ENCODE data around the gene ZNF518A.

ZNF518A gene

DNA sequence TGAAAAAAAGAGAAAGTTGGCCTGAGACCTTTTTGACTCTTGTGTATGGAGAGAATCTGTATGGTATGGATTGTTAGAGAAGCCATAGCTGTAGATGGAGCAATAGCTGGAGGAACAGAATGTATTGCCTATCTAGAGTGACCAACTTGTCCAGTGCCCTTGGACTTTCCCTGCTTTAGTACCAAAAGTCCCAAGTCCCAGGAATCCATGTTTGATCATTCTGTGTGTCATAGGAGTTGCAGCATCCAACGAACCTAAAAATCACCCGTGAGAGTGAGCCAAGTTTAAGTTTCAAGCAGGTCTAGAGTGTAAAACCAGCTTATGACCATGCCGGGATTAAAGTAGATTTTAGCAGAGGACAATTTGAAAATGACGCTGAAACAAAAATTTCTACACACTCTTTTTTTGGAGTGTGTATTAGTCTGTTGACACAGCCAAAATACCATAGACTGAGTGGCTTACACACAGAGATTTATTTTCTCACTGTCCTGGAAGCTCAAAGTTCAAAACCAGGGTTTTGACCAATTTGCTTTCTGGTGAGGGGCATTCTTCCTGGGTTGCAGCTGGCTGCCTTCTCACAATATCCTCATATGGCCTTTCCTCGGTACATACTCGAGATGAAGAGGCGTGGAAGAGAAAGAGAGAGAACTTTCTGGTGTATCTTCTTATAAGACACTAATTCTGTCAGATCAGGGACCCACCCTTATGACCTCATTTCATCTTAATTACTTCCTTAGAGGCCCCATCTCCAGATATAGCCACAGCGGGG lies 36.9 kb upstream of the ZNF518A start:
- TF ChIP-seq, protein P1, sequence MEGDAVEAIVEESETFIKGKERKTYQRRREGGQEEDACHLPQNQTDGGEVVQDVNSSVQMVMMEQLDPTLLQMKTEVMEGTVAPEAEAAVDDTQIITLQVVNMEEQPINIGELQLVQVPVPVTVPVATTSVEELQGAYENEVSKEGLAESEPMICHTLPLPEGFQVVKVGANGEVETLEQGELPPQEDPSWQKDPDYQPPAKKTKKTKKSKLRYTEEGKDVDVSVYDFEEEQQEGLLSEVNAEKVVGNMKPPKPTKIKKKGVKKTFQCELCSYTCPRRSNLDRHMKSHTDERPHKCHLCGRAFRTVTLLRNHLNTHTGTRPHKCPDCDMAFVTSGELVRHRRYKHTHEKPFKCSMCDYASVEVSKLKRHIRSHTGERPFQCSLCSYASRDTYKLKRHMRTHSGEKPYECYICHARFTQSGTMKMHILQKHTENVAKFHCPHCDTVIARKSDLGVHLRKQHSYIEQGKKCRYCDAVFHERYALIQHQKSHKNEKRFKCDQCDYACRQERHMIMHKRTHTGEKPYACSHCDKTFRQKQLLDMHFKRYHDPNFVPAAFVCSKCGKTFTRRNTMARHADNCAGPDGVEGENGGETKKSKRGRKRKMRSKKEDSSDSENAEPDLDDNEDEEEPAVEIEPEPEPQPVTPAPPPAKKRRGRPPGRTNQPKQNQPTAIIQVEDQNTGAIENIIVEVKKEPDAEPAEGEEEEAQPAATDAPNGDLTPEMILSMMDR (IDR thresholded peaks at IDR 0.05; ENCODE audit: low read depth, low read length) = no peak
- no peak overlapping the region for H3K4me3 ChIP-seq (ENCODE audit: low read depth, low read length)

DNA sequence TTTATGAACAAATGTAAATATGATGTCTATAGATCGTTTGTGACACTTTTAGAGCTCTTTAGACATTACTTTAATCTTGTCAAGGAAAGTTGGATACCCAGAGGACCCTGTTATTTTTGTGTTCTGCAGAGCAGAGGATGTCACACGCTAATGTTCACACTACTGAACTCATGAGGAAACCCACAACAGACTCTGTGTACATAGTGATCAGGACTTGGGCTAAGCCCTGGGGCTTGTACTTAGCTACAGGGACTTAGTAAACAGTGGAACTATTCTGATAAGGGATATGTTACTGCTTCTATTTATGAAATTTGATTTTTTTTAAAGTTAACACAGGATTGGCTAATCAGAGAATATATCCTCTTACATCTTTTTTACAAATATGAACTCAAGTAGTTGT lies 36.1 kb upstream of the ZNF518A start:
- H3K4me3 ChIP-seq (ENCODE audit: low read depth, low read length) = no peak overlapping the region
- TF ChIP-seq, protein P1 (IDR thresholded peaks at IDR 0.05; ENCODE audit: low read depth, low read length) = no peak

DNA sequence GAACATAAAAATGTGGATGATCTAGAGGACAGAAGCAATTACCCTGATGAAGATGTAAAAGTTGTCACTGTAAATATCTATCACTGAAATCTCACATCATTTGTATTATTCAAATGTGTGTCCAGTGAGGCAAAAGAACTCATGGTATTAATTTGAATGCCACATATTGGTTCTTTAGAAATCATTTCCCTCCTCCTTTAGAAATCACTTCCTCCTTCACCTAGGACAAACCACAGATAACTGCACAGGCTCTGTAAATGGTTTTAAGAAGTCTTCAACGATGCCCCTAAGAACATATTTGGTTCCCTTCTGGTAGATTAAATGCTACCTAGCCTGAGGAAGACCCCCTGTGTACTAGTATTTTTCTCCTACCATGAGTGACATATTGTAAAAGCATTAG lies 33.1 kb upstream of the ZNF518A start:
- H3K4me3 ChIP-seq (ENCODE audit: low read depth, low read length) = no peak overlapping the region
- TF ChIP-seq, protein P1 (IDR thresholded peaks at IDR 0.05; ENCODE audit: low read depth, low read length) = no peak

DNA sequence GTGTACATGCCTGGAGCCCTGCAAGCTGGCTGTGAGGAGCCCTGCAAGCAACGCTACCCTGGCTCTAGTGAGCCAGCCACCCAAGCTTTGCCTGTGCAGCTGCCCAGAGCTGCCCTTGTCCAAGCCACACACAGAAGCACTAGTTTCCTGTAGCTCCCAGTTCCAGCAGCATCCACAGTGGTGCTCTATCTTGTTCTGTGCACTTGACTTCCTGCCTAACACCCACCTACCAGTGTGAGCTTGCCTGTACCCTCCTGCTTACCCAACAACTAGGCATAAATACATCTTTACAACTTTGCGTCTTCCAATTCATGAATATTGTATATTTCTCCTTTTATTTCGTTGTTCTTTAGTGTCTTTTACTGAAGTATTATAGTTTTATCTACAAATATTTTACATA lies 32.2 kb upstream of the ZNF518A start:
- TF ChIP-seq, protein P1 (IDR thresholded peaks at IDR 0.05; ENCODE audit: low read depth, low read length) = no peak
- H3K4me3 ChIP-seq (ENCODE audit: low read depth, low read length) = no peak overlapping the region

DNA sequence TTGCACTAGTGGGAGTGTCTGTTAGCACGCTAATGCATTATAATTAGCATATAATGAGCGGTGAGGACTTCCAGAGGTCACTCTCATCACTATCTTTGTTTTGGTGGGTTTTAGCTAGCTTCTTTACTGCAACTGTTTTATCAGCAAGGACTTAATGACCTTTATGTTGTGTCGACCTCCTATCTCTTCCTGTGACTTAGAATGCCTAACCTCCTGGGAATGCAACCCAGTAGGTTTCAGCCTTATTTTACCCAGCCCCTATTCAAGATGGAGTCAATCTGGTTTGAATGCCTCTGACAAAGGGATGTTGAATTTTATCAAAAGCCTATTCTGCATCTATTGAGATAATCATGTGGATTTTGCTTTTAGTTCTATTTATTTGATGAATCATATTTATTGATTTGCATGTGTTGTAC lies 22.5 kb upstream of the ZNF518A start:
- no peak overlapping the region for H3K4me3 ChIP-seq (ENCODE audit: low read depth, low read length)
- TF ChIP-seq, protein P1 (IDR thresholded peaks at IDR 0.05; ENCODE audit: low read depth, low read length) = no peak

DNA sequence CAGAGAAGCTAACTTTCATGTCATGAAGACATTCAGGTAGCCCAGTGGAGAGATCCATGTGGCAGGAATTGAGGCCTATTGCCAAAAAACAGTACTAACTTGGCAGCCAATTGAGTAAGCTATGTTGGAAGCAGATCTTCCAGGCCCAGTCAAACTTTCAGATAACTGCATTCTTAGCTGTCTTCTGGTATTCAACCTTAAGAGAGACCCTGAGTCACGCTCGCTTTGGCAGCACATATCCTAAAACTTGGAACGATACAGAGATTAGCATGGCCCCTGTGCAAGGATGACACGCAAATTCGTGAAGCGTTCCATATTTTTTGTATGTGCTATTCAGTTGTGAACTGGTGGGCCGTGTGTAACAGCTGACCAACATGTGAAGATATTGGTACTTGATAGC lies 17.6 kb upstream of the ZNF518A start:
- TF ChIP-seq, protein P1 (IDR thresholded peaks at IDR 0.05; ENCODE audit: low read depth, low read length) = no peak
- no peak overlapping the region for H3K4me3 ChIP-seq (ENCODE audit: low read depth, low read length)

DNA sequence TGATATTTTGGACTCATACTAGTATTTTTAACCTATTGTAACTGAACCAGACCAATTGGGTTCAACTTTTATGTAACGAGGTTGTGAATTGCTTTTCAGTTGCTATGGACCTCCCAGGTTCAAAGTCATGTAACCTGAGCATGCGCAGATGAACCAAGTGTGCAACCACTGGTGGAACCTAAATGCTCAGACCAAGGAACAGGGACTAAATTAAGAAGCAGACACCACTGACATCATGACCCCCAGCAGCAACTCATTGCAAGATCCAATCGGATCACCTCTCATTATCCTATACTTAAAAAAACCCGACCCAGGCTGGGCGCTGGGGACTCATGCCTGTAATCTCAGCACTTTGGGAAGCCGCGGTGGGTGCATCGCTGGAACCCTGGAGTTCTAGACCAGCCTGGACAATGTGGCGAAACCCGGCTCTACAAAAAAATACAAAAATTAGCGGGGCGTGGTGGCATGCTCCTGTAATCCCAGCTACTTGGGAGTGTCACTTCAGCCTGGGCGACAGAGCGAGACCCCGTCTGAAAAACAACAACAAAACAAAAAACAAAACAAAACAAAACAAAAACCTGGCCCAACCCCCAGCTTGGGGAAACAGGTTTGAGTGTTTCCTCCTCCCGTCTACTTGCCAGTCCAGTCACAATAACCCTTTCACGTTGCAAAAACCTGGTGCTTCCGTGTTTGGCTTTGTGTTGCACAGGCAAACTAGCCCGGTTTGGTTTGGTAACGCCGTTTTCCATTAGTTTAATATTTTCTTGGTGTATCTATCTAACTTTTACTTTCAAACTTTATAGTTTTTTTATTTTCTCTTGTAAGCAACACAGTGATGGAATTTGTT lies 11.3 kb upstream of the ZNF518A start:
- TF ChIP-seq, protein P1 (IDR thresholded peaks at IDR 0.05; ENCODE audit: low read depth, low read length) = no peak
- H3K4me3 ChIP-seq (ENCODE audit: low read depth, low read length) = no peak overlapping the region
